CD1c-positive myeloid dendritic cell (primary cell): ENCODE results near the gene HOXB9.

Experiments used
- DNase-seq: peaks from one replicate; pipeline ENCODE4 v3.0.0-alpha.2; 2016; ENCODE audit errors: extremely low spot score

The HOXB9 gene

DNA sequence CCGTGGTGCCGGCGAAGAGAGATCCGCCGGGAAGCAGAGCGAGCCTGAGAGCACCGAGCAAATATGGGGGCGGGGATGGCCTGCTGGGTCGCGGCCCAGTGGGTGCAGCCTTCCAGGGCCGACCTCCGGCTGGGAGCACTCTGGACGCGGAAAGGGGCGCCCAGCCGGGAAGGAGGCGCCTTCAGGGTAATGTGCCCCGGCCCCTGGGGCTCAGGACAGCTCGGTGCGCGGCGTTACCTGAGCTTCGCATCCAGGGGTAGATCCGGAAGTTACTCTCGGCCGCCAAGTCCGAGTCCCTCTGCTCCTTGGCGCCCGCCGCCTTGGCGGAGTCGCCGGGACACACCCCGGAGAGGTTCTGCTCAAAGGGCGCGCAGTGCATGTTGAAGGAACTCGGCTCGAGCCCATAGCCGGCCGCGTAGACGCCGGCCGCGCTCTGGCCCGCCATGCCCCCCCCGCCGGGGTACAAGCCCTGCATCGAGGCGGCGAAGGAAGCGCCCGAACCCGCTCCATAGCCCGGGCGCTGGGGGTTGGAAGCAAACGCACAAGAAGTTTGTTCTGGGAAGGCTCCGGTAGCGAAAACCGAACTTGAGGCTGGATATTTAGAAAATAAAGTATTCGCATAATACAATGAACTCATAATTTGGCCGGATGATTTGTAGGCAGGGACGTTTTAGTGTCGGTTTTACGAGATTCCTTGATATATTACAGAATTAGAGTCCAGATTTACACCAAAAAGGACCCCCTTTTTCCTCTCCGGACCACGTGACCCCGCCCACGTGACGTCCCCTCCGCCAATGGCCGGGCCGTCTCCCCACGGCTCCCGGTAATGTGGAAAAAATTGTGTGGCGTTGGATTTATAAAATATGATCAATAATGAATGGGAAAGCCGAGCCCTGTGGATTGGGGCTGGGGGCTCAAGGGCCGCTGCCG, 15.6 kb downstream of the HOXB9 start, which contains the start of gene HOXB7:
TSS of gene HOXB7 (minus strand) at position 736 of the 930 bp plus-strand sequence. CDS start at position 637, 99 bp downstream.
- peak; percentile 32 for DNase-seq

DNA sequence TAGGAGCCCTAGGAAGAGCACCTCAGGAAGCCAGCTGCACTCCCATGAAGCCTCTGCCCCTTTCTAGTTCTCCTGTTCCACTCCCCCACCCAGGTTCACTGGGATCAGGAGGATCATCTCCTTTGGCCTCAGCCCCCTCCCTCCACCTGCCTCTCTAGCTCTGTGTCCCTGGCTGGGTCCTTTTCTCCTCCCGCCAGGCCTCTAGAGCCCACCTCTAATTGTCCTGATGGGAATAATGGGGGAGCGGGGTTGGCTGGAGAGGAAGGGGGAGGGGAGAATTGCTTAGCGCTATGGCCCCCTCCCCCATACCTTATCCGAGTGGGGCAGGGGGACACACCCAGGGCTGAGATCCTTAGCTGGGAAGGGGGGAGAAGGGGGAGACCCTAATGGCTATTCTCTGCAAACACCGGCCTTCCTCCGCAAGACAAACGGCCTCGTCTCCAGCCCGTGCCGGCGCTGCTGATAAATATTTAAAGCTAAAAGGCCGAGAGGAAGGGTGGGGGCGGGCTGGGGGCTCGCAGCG, 16.3 kb downstream of the HOXB9 start:
- DNase-seq, result no peak

DNA sequence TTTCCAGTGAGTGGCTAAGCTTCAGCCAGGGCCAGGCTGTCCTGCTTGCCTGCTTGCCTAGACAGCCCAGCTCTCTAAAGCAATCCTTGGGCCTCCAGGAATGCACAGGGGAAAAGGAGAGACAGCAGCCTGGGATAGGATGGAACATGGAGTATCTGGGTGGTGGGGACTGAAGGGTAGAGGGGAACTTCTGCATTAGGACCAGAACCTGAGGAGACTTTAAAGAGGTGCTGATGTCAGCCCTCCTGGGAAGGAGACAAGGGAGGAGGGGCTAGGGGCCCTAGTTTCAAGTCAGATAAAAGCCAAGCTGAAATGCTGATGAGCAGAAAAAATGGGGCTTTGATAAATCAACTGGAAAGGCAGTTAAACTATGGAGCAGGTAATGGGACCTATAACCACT, 17.1 kb downstream of the HOXB9 start:
- no peak for DNase-seq

DNA sequence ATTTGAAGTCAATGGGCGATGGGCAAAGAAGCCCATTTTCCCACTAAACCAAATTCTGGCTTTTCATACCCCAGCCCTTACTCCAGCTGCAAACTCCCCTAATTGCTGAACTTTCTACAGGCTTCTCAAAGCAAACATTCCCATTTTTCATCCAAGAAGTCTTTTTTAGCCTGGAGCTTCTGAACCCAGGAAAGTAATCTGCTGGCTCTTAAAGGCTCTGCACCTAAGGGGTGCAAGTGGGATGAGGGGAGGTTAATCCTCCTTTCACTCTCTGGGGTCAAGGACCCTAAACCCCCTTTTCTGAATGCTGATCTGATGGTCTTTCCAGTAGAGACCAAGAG, 17.7 kb downstream of the HOXB9 start:
- DNase-seq, result no peak

DNA sequence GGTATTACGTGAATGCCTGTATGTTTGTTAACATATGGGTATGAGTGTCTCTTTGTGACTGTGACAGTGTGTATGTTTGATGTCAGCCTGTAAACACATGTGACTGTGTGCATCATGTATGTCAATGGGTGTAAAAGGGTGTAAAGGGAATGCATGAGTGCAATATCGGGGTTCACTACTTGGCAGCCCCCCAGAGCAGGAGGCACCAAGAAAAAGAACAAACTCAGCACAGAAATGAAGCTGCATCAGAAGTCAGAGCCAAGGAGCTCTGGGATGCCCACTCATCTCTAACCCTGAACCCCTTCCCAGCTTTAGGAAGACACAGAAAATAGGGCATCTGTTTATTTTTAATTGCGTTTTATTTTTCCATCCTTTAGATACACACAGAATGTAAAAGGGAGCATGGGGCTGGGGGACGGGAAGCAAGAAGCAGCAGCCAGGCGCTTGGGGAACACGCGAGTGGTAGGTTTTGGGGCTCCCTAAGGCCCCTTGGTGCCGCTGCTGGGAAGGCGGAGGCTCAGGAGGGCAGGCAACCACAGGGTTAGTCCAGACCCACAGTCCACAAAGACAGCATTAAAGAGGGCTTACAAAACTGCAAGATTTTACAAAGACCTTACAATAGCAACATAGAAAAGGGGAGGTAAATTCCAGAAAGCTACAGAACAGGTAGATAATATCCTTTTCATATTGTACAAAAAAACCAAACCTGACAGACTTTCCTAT, 19.1 kb downstream of the HOXB9 start:
- DNase-seq, result no peak

DNA sequence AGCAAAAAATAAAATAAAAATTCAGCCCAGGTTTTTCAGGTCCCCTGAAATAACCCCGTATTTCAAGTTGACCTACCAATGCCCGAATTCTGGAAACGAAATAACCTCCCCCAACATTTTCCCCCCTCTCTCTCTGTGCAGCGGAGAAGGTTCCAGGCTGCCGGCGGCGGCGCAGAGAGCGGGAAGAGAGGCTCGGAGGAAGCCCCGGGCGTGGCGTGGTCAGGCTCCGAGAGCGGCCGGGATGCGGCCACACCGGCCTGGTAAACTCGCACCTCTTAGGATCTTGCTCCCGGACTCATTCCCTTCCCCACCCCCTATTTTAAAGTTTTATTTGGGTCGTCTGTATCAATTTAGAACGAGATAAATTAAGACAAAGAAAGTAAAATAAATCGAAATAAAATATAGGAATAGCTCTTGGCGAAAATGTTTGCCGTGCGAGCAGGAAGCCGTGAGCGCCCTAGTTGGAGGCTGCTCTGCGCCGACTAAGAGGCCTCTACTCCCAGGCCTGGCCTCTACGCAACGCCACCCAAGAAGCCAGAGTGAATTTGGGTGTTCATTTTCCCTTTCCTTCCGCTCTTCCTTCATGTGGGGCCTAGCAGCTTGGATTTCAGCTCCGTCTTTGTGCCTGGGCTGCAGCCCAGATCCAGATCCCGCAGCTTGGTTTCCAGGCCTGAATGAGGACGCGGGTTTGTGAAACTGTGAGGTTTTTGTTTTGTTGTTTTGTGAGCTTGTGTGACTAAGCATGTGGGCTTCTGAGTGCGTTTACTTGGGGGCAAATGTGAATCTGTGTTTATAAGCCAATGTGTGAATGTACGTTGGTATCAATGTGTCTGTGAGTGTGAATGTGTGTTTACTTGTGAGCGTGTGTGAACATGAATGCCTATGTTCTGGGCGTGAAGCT, 19.9 kb downstream of the HOXB9 start:
- no peak for DNase-seq

DNA sequence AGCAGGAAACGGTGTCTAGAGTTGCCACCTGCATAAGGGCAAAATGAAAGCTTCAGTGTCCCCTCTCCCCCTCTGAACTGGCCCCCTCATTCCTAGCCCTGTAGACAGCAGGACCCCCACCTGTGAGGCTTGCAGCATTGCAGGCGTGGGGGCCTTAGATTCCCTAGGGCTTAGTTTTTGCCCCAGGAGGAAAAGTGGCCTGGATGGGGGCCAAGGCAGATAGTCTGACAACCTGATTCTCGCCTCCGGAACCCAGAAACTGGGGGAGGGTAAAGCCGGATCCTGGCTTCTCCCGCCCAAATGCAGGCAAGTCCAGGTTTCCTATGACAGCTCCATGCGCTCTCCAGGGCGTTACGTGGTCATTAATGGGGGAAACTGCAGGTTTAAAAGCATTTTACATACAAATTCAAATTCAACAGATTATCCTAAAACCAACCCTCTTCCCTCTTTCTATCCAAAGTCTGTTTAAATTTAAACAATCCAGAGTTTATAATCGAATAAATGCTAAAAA, 20.7 kb downstream of the HOXB9 start:
- DNase-seq, result no peak

DNA sequence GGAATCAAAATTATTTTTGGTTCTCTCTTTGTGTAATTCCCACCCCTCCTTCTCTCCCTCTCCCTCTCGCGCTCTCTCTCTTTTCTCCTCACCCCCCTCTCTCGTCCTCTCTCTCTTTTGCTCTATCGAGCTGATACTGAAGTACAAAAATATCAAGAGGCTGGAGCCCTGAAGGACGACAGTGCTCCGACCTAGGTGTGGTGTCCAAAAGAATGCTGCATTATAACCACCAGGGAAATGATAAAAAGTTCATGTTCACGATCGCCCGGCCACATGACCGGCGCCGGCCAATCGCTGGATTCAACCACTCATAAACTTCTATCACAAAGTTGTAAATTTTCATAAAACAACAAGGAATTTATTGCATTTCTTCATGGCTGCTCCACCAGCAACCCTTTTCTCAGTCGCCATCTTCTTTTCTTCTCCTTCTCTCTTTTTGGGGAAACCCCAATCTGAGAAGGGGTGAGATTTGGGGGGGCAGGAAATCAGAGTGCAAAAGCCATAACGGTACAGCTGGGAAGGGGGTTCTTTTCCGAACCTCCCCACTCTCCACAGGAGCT, 21.3 kb downstream of the HOXB9 start, which contains the start of gene HOXB6:
TSS of gene HOXB6 (minus strand) at position 217 of the 560 bp plus-strand sequence. CDS start 6,836 bp downstream, outside the sequence.
- no peak for DNase-seq

DNA sequence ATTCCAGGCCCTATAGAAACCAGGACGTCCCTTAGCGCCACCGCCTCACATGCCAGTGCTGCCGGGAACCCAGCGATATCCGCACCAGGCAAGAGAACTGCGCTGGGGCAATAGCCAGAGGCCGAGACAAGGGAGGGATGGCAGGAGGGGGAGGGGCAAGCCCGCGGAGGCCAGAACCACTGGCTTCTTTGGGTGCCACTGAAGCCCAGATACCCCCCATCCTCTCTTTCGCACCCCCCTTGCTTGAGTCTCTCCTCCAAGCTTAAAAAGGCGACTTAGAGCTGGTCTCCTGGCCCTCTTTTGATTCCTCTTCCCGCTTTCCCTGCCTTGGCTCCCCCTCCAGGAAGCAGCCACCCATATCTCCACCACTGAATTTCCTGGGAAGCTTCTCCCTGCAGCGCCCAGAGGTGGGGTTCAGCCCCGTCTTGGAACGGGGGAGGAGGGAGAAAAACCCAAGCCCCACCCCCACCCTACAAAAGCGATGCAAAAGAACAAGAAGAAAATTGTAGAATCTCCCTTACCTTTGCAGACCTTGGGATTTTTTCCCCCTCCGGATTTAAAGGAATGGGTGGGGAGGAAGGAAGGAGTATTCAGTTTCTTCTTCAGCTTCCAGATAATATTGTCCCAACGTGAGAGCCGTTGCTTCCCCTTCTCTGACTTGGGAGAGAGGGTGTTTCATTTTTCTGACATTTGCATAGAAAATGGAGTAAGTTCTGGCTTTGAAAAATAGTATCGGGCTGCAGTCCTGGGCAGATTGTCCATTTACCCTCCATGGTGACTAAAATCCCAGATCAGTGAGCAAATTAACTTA, 22.0 kb downstream of the HOXB9 start:
- no peak for DNase-seq

DNA sequence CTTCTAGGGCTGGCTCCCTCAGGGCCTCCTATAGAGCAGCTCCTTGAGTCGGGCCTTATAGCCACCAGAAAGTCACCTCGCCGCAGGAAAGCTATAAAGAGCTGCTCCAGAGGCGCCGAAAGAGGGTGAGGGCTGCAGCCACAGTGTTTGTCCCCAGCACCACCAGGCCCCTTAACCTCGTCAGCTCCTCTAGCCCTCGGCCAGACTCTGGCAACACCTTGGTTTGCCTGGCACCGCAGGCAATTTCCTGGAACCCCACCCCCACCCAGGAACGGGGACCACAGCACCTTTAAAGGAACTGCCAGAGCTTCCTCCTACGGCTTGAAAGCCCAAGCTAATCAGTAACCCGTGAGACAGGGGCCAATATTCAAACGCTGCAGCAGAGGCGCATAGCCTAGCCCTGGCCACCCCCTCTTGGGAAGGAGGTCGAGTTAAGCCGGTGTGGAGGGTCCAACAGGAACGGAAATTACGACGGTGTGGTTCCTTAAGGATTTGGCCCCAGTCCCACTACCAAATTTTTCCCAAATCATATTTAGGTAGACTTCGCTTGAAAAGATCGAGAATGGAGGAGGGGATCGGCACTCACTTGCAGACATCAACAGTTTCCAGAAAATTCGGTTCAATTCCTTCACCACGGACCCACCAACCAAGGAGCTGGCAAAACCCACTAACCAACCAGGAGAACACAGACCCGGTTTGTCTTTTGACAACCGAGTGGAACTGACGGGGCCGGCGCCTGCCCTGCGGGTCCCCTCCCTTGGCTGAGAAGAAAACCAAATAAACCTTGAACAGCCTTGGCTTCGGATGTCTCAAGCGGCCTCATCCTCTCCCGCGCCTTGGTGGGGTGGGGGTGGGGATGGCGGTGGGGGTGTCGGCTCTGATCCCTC, 24.4 kb downstream of the HOXB9 start:
- DNase-seq, result no peak

DNA sequence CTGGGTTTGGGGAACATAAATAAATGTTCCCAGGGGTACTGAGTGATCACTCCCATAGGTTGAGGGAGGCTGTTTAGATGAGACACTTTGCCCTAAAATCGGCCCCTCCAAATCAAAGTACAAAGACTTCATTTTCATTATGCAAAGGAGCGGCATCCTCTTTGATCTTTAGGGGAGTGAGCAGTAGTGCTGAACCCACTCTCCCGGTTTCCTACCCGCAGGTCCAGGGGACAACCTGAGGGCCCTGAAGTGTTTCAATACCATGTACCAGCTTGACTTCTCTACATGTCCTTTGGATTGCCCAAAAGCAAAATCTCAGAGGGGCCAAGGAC, 25.0 kb downstream of the HOXB9 start:
- DNase-seq, result no peak

DNA sequence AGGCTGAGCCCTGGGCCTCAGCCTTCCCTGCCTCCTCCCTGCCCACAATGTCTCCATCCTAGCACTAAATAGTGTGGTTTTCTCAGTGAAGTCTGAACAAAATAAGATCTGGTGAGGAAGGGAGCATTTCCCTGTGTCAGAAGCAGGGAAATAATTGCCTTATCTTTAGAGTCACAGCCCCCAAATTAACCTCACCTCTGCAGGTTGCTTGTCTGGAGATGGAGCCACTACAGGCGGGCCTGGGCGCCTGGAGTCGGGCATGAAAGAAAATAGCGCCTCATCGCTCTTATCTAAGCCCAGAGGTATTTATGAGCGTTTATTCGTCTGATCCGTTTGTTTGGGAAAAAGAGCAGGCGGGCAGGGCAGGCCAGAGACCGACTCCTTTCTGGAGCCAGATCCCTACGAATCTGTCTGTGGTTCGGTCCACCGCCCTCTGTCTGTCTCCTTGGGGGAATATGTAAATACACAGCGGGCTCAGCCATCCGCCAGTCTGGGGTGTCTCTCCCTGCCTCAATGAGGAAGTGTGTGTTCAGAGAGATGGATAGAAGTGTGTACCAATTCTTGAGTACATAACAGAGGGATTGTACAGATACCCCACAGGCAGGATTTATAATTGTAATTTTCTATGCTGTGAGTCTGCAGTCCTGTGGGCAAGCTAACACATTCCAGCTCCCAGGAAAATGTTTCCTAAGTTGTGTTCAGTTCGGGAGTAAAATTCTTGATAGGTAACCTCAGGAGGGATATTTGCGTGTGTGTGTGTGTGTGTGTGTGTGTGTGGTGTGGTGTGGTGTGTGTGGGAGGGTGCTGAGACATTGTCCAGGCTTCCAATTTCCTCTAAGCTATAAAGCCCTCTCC, 25.7 kb downstream of the HOXB9 start:
- DNase-seq, result no peak

DNA sequence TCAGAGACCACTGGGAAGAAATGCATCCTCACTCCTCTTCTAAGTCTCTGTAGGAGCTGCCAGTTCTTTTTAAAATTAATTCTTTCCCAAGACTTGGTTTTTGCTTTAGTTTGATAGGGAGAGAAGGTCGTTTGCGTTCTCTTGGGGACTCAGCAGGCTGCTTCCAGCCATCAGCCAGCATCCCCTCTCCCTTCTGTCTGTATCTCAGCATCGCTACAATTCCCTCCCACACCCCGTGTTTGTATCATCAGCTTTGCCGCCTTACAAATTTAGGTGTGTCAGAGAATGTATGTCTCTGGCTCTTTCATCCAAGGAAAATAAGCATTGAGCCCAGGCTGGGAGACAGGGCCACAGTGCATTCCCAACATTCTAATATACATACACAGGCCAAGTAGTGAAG, 26.8 kb downstream of the HOXB9 start:
- no peak for DNase-seq

DNA sequence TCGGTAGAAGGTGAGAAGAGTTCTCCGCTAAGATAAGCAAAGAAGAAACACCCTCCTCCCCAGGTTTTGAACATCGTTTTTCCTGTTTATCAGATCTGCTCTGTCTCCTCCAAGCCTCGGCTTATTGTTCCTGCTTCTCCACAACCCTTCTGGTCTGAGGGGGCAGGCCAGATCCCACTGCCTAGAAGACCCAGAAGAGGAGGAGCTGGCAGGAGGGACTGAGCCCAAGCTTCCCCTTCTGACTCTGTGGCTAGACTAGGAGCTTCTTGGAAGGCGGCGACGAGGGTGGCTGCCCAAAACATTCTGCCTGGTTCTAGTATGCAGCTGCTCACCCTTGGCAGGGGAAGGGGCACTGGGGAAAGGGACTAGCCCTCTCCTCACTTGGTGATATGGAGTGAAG, 27.4 kb downstream of the HOXB9 start:
- DNase-seq, result peak; percentile 7

DNA sequence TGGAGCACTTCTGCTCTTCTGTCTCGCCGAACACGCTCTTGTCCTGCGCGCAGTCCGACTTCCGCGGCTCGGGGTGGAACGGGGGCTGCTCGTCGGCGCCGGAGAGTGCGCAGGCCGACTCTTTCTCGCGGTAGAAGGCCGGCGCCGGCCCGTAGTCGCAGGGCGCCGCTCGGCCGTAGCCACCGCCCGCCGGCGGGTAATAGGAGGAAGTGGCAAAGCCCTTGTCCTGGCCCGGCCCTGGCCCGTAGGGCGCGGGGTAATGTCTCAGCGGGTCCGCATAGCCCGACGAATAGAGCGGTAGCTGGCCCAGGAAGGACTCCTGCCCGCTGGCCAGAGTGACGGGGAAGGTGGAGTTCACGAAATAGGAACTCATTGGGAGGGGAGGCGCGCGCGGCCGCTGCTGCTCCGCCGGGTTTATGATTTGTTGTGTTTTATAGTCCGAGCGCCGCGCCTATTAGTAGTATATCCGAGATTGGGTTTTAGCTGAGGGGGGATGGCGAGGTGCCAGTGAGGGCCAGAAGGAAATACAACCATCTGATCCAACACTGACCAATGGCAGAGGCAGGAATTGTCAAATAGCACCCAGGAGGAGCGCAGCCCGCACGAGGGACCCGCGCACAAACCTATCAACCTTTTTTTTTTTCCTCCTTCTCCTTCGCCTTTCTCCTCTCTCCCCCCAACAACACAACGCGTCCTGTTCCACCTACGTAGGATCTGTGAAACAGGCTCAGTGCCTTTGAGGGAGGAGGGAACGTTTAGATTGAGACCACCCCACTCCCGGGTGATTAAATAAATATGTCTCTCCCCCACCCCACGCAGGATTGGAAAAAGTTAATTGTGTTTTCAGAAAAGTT, 28.2 kb downstream of the HOXB9 start:
- DNase-seq, result peak; percentile 72

DNA sequence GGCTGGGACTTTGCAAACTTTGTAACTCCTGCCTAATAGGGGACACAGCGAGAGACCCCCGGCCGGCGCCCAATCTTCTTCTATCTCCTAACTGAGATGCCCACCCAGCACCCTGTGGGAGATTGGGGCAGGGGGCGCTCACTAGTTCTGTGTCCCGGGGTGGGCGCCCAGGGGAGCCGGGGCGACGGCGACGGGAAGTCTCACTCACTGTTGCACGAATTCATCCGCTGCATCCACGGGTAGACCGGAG, 28.7 kb downstream of the HOXB9 start:
- DNase-seq, result no peak

DNA sequence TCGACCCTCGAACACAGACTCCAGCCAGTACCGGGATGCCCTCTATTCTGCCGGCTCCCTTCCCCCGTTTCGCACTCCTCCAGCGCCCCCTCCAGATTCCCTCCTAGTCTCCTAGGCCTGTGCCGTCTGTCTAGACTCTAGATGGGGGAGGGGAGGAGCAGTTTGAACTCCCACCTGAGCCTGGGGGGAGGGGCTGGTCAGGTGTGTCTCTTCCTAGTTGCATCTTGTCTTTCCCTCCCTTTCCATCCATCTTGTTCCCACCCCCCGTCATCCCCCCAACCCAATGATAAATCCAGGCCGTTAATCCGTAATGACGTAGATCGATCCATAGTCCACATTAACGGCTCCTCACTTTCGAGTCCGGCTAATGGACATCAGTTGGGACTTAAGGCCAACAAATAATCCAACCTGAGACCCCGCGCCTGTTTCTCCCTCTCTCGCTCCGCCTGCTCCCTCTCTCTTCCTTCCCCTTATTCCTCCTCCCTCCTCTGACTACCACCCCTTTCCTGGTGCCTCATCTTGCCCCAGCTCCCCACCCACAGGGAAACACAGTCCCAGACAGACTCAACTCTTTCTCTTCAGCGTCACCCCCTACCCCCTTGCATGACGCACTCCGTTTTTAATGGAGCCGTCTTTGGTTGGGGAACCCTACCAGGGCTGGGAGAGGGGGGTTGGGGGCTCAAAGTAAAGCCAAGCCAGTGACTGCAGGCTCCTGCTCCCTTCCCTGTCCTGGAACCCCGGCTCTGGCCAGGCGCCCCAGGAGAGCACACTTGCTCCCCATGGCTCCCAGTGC, 29.2 kb downstream of the HOXB9 start:
- no peak for DNase-seq
